H1 (cell line): ENCODE measurements around the gene SYNCRIP. TPM values are rescaled to one million over a fixed set of nuclear protein-coding genes. Genes with fewer than 3 reads are reported as not detected.
A peak's percentile ranks its signal among the peaks of the same experiment; 100 is the strongest.

Experiments
- CBX8 ChIP-seq: fragments of 300-800, 300-1000 bp; sonication (generic); IDR thresholded peaks from 2 replicates; pipeline ENCODE4 v1.7.1; 2016; ENCODE audit warnings: low read depth, low read length, borderline replicate concordance
- E2F6 ChIP-seq: IDR thresholded peaks from 2 replicates; pipeline ENCODE4 v1.6.1; 2012; ENCODE audit warnings: inconsistent platforms
- polyA plus RNA-seq, 7 experiments: library from polyadenylated mRNA; depleted of rRNA in 3 of 7; stranded (reverse) in 5 of 7; unstranded in 2 of 7; fragments of >200 nt in 5 of 7; fragments of 200-250 nt in 2 of 7; gene quantifications; 1 replicate in 5 of 7; 2 replicates in 1 of 7; 4 replicates in 1 of 7; pipeline versions ENCODE4 v1.2.1 to v1.2.3, GENCODE V29; 2011 to 2013; ENCODE audit warnings: missing spikeins in 2 of 7, mixed read lengths in 2 of 7
- total RNA-seq: library from RNA; stranded (reverse); fragmentation: NEBNext Ultra II Directional; extraction: Animal tissue kit (Norgen Biotek cat#: 25700); gene quantifications from 2 replicates; pipeline ENCODE4 v1.2.1, GENCODE V29; 2021

The SYNCRIP gene
- total and polyA plus RNA-seq, 2 of the 8 experiments (the other 6 are each of a cell fraction or from before 2014, with no cell fraction given), result 16.8 to 219 TPM

GRCh38 chr6:85593438-85594196 is 49.1 kb downstream of the SYNCRIP start, which contains the start of gene SNX14 (continued):
- peak; percentile 13; the same call in 1 of the 2 replicates for TF ChIP-seq E2F6
- no peak for TF ChIP-seq CBX8
- TF ChIP-seq, all 59 proteins: peak for 17
